K562 (cell line): ENCODE measurements around the gene ADCY5. TPM values are rescaled to one million over a fixed set of nuclear protein-coding genes. Genes with fewer than 3 reads are reported as not detected.

Experiments
- ATAC-seq: fragments of 200-7000 bp; cut with Tn5 transposase; 3 replicates; pipeline ENCODE4 v1.9.1; 2020; ENCODE audit warnings: moderate library complexity
- BruUV-seq: library from RNA; stranded (reverse); fragments of 400-500 nt; replicated peaks from 2 replicates; lab custom pipeline; 2021; lab: Mats Ljungman, UMichigan
- CTCF ChIA-PET: fragments of 300-600 bp; formaldehyde crosslinking; extraction: SDS; loops from one replicate; lab custom pipeline; 2021; ENCODE audit warnings: low intra/inter-chr PET ratio; lab: Yijun Ruan, JAX
- POLR2A ChIA-PET: fragments of 300-600, 350-650 bp; sonication (Branson Sonifier 250); formaldehyde crosslinking; extraction: SDS; loops from one replicate; lab custom pipeline; 2021; ENCODE audit warnings: antibody characterized with exemption, inconsistent platforms; lab: Yijun Ruan, JAX
- DNase-seq, 4 experiments: peaks; one replicate each; pipeline versions ENCODE4 v3.0.0 to v3.0.0-alpha.2; 2011 to 2018; ENCODE audit warnings: low spot score in 3 of 4, mixed read lengths in 3 of 4; ENCODE audit errors: extremely low read depth in 1 of 4
- FAIRE-seq: peaks from 2 replicates; lab custom pipeline; 2011; peaks lifted over from hg19 to GRCh38; lab: Jason Lieb, UNC
- H2AFZ ChIP-seq: 2 replicates; pipeline ENCODE4 v1.6.0; 2011; ENCODE audit warnings: low read depth, low read length, control low read depth, inconsistent platforms
- H3K27ac ChIP-seq: fragments of 200-600 bp; 3 replicates; pipeline ENCODE4 v1.8.0; 2011; ENCODE audit warnings: low read depth, mild to moderate bottlenecking, control low read depth, inconsistent platforms, low read length, moderate library complexity, mixed read lengths; ENCODE audit errors: extremely low read depth
- H3K27me3 ChIP-seq, 2 experiments: fragments of 300-600 bp in 1 of 2; 2 replicates in 1 of 2; 3 replicates in 1 of 2; pipeline versions ENCODE4 v1.6.0 to v1.8.0; 2011; ENCODE audit warnings: inconsistent platforms in 2 of 2, low read length in 2 of 2, mild to moderate bottlenecking in 1 of 2, mixed read lengths in 1 of 2, moderate library complexity in 1 of 2; ENCODE audit not compliant: control insufficient read depth in 2 of 2, insufficient read depth in 2 of 2
- H3K36me3 ChIP-seq: fragments of 300-600 bp; 3 replicates; pipeline ENCODE4 v1.8.0; 2011; ENCODE audit warnings: mild to moderate bottlenecking, low read length, inconsistent platforms; ENCODE audit not compliant: control insufficient read depth, insufficient read depth
- H3K4me1 ChIP-seq, 2 experiments: fragments of 200-600 bp in 1 of 2; replicated peaks in 1 of 2; 2 replicates in 1 of 2; 3 replicates in 1 of 2; pipeline versions ENCODE4 v1.5.1 to v1.8.0; 2011; ENCODE audit warnings: inconsistent platforms in 2 of 2, low read length in 2 of 2, mild to moderate bottlenecking in 1 of 2, mixed read lengths in 1 of 2, moderate library complexity in 1 of 2; ENCODE audit not compliant: control insufficient read depth in 2 of 2, insufficient read depth in 2 of 2
- H3K4me2 ChIP-seq: 2 replicates; pipeline ENCODE4 v1.6.1; 2011; ENCODE audit warnings: low read length, control low read depth, inconsistent platforms, mixed read lengths; ENCODE audit not compliant: insufficient read depth
- H3K4me3 ChIP-seq: fragments of 200-600 bp; sonication (generic), shearing (Covaris generic); 2 replicates; pipeline ENCODE4 v1.5.1; 2016; ENCODE audit warnings: control low read depth, inconsistent platforms
- H3K79me2 ChIP-seq: fragments of 200-600 bp; 3 replicates; pipeline ENCODE4 v1.8.0; 2011; ENCODE audit warnings: low read length, inconsistent platforms; ENCODE audit not compliant: control insufficient read depth, insufficient read depth
- H3K9ac ChIP-seq, 2 experiments: 2 replicates each; pipeline versions ENCODE4 v1.6.0 to v1.6.1; 2011; ENCODE audit warnings: low read depth in 2 of 2, low read length in 2 of 2, control low read depth in 1 of 2, inconsistent platforms in 1 of 2, mild to moderate bottlenecking in 1 of 2, mixed read lengths in 1 of 2; ENCODE audit not compliant: insufficient read depth in 1 of 2
- H3K9me1 ChIP-seq: one replicate; pipeline ENCODE4 v1.6.0; 2011; ENCODE audit warnings: inconsistent platforms, mild to moderate bottlenecking, low read length, moderate library complexity; ENCODE audit not compliant: control insufficient read depth, insufficient read depth
- H3K9me3 ChIP-seq: replicated peaks from 2 replicates; pipeline ENCODE4 v1.5.1; 2011; ENCODE audit warnings: low read depth, low read length, inconsistent platforms; ENCODE audit not compliant: control insufficient read depth, insufficient read depth
- H4K20me1 ChIP-seq: replicated peaks from 2 replicates; pipeline ENCODE4 v1.6.1; 2011; ENCODE audit warnings: low read length, inconsistent platforms, mixed read lengths; ENCODE audit not compliant: control insufficient read depth, insufficient read depth
- GATA2 ChIP-seq: sonication (generic); formaldehyde crosslinking; IDR thresholded peaks from 2 replicates; pipeline ENCODE4 v1.4.0; 2020; ENCODE audit warnings: mild to moderate bottlenecking, missing genetic modification reagents
- IFI16 ChIP-seq: fragments of 250-450 bp; sonication (Bioruptor Pico); IDR thresholded peaks from 2 replicates; pipeline ENCODE4 v2.1.2; 2022; ENCODE audit warnings: mild to moderate bottlenecking, inconsistent platforms
- NR2C2 ChIP-seq, 2 experiments: fragments of 200-800 bp in 1 of 2; sonication (Bioruptor generic) in 1 of 2; sonication (generic) in 1 of 2; formaldehyde crosslinking in 1 of 2; IDR thresholded peaks; 2 replicates each; pipeline versions ENCODE4 v1.6.1 to v1.8.0; 2016 to 2022; ENCODE audit warnings: mild to moderate bottlenecking in 1 of 2, missing compliant biosample characterization in 1 of 2, missing genetic modification characterization in 1 of 2, missing genetic modification reagents in 1 of 2
- PCBP2 ChIP-seq: fragments of 200-400 bp; formaldehyde crosslinking; IDR thresholded peaks from 2 replicates; pipeline ENCODE4 v1.6.1; 2018; ENCODE audit warnings: low read length, low read depth, mild to moderate bottlenecking, moderate library complexity; ENCODE audit not compliant: poor library complexity, severe bottlenecking
- PHF20 ChIP-seq: fragments of 450-650 bp; IDR thresholded peaks from 2 replicates; pipeline ENCODE4 v1.6.1; 2018; ENCODE audit not compliant: partially characterized antibody
- ZBTB7A ChIP-seq: IDR thresholded peaks from 2 replicates; pipeline ENCODE4 v1.6.1; 2011; ENCODE audit warnings: low read depth, mild to moderate bottlenecking, low read length, moderate library complexity, borderline replicate concordance; ENCODE audit not compliant: control insufficient read depth
- ZNF644 ChIP-seq: fragments of 200-800 bp; sonication (Bioruptor generic); IDR thresholded peaks from 2 replicates; pipeline ENCODE4 v1.6.1; 2016; ENCODE audit warnings: low read depth, missing genetic modification characterization, missing compliant biosample characterization
- ZNF75A ChIP-seq: fragments of 450-650 bp; formaldehyde crosslinking; IDR thresholded peaks from 2 replicates; pipeline ENCODE4 v1.4.0; 2020; ENCODE audit warnings: mild to moderate bottlenecking
- WGBS: fragments of 100-300 bp; shearing (Covaris generic); methylation state at CpG from one replicate; pipeline ENCODE4 v1.1.6; 2016; ENCODE audit warnings: low coverage, mixed read lengths; ENCODE audit not compliant: insufficient coverage; ENCODE audit errors: missing lambda C conversion rate; 5-methylcytosine and 5-hydroxymethylcytosine counted together
- in situ Hi-C: fragments of 300-500 bp; cut with MboI; formaldehyde crosslinking; loops from 4 replicates; pipeline ENCODE4 v1.15.0; 2018; ENCODE audit warnings: inconsistent platforms, mixed read lengths
- intact Hi-C: fragments of 100-400 bp; cut with micrococcal nuclease; formaldehyde crosslinking; loops from 2 replicates; pipeline ENCODE4 v1.14.2; 2022
- polyA plus RNA-seq, 8 experiments: library from polyadenylated mRNA; depleted of rRNA in 4 of 8; stranded (reverse) in 5 of 8; unstranded in 3 of 8; fragments of >200 nt; fragmentation: Nextera tagmentation in 2 of 8; fragmentation: Illumina TruSeq in 1 of 8; extraction: Ambion mirVana in 2 of 8; extraction: Trizol in 1 of 8; gene quantifications; 2 replicates each; pipeline versions ENCODE4 v1.2.1 to v1.2.3, GENCODE V29; 2011 to 2014; ENCODE audit warnings: inconsistent platforms in 1 of 8, missing spikeins in 1 of 8
- total RNA-seq, 7 experiments: library from RNA; depleted of rRNA in 6 of 7; stranded (reverse); fragments of >200 nt in 6 of 7; fragmentation: Illumina TruSeq in 2 of 7; extraction: Trizol in 2 of 7; gene quantifications; 2 replicates each; pipeline versions ENCODE4 v1.2.1 to v1.2.3, GENCODE V29; 2011 to 2021; ENCODE audit warnings: low replicate concordance in 1 of 7

ADCY5 gene
- total and polyA plus RNA-seq, 9 of the 15 experiments (the other 6 are each of a cell fraction or from before 2014, with no cell fraction given) = under 0.01 TPM; not detected in 8

- Histone ChIP-seq H3K4me3 (no peak overlapping the region), H3K27ac (no peak overlapping the region), H3K9ac (no peak overlapping the region), H3K4me2 (no peak overlapping the region), H4K20me1 (no peaks in the 10 kb centered on the region), H3K9me3 (no peaks in the 10 kb centered on the region), H2AFZ (no peak overlapping the region), H3K9me1 (no peaks in the 10 kb centered on the region), H3K36me3 (no peaks in the 10 kb centered on the region), H3K4me1 (peaks cover 0 to 2% of the 10 kb centered on the region in 2 experiments; a peak in 1 of 5 replicates), H3K27me3 (peaks cover 0 to 3% of the 10 kb centered on the region in 2 experiments; a peak in 2 of 5 replicates), H3K79me2 (no peaks in the 10 kb centered on the region)
- intact Hi-C loops (no loop called here), in situ Hi-C loops (no loop called here)
- no TSS peak for BruUV-seq
- WGBS = 0% methylated on average over 8 of the region's 11 CpGs
- CTCF ChIA-PET = no interaction called here
- POLR2A ChIA-PET = interaction anchor here (0.5 kb wide), 1 partner anchor 10 kb away, joined by 3 read pairs; no protein-coding TSS in a partner anchor
- no peak for TF ChIP-seq PCBP2
- no peak for TF ChIP-seq GATA2
- no peak for TF ChIP-seq PHF20
- TF ChIP-seq NR2C2 (CRISPR knock-in tag; IDR thresholded peaks at IDR 0.05) = no peak
- TF ChIP-seq NR2C2 (tag; IDR thresholded peaks at IDR 0.05) = no peak
- TF ChIP-seq ZBTB7A = no peak
- TF ChIP-seq ZNF644 = no peak
- no peak for TF ChIP-seq ZNF75A (CRISPR knock-in tag)
- no peak for TF ChIP-seq IFI16 (CRISPR knock-in tag)
- no peak for DNase-seq
- ATAC-seq = no peak
- FAIRE-seq = no peak
Measured at GRCh38 chr3:123337226-123337625, 111.7 kb downstream of the ADCY5 start.
